Fibroblast of lung (primary cell): ENCODE measurements around the gene ANK2. TPM values are rescaled to one million over a fixed set of nuclear protein-coding genes. Genes with fewer than 3 reads are reported as not detected.

Source experiments
- DNase-seq, 2 donors: peaks; one replicate each; pipeline versions ENCODE4 v3.0.0 to v3.0.0-alpha.2; 2010; ENCODE audit warnings: low read depth in 2 of 2
- H2AFZ ChIP-seq: 2 replicates; pipeline ENCODE4 v1.5.1; 2012; ENCODE audit warnings: low read length, control low read depth, inconsistent platforms
- H3K27ac ChIP-seq: 2 replicates; pipeline ENCODE4 v1.5.1; 2011; ENCODE audit warnings: low read length, control low read depth; ENCODE audit not compliant: insufficient read depth
- H3K27me3 ChIP-seq: 2 replicates; pipeline ENCODE4 v1.5.1; 2011; ENCODE audit warnings: mild to moderate bottlenecking, low read length; ENCODE audit not compliant: control insufficient read depth, insufficient read depth
- H3K36me3 ChIP-seq: 2 replicates; pipeline ENCODE4 v1.5.1; 2011; ENCODE audit warnings: low read length; ENCODE audit not compliant: control insufficient read depth, insufficient read depth
- H3K4me1 ChIP-seq: 2 replicates; pipeline ENCODE4 v1.5.1; 2011; ENCODE audit warnings: low read length; ENCODE audit not compliant: control insufficient read depth, insufficient read depth; ENCODE audit errors: extremely low read depth
- H3K4me2 ChIP-seq: 2 replicates; pipeline ENCODE4 v1.5.1; 2011; ENCODE audit warnings: low read length, control low read depth; ENCODE audit not compliant: insufficient read depth; ENCODE audit errors: extremely low read depth
- H3K4me3 ChIP-seq, 4 experiments: fragments of 200-600 bp in 1 of 4; sonication (generic) in 1 of 4; replicated peaks in 1 of 4; 2 replicates each; pipeline ENCODE4 v1.5.1; 2011 to 2016; ENCODE audit warnings: low read length in 4 of 4, low read depth in 3 of 4, mild to moderate bottlenecking in 3 of 4, control low read depth in 2 of 4, inconsistent platforms in 1 of 4, mixed read lengths in 1 of 4; ENCODE audit not compliant: insufficient read depth in 1 of 4; ENCODE audit errors: control extremely low read depth in 1 of 4
- H3K79me2 ChIP-seq: 2 replicates; pipeline ENCODE4 v1.5.1; 2012; ENCODE audit warnings: mild to moderate bottlenecking, low read length, inconsistent platforms; ENCODE audit not compliant: control insufficient read depth, insufficient read depth
- H3K9ac ChIP-seq: 2 replicates; pipeline ENCODE4 v1.5.1; 2011; ENCODE audit warnings: mild to moderate bottlenecking, low read length, control low read depth; ENCODE audit not compliant: insufficient read depth
- H3K9me3 ChIP-seq: 2 replicates; pipeline ENCODE4 v1.5.1; 2012; ENCODE audit warnings: low read depth, low read length; ENCODE audit not compliant: control insufficient read depth, insufficient read depth
- H4K20me1 ChIP-seq: 2 replicates; pipeline ENCODE4 v1.5.1; 2011; ENCODE audit warnings: low read length; ENCODE audit not compliant: control insufficient read depth, insufficient read depth; ENCODE audit errors: extremely low read depth
- CTCF ChIP-seq, 2 donors: IDR thresholded peaks in 1 of 2; conservative IDR thresholded peaks in 1 of 2; 1 replicate in 1 of 2; 2 replicates in 1 of 2; pipeline ENCODE4 v1.5.1; 2011 to 2012; ENCODE audit warnings: low read length in 2 of 2, control low read depth in 1 of 2, inconsistent platforms in 1 of 2, low read depth in 1 of 2, mild to moderate bottlenecking in 1 of 2
- EZH2 ChIP-seq: IDR thresholded peaks from 2 replicates; pipeline ENCODE4 v1.5.1; 2012; ENCODE audit warnings: low read length, control low read depth, mild to moderate bottlenecking; ENCODE audit errors: missing control alignments
- polyA plus RNA-seq, 2 donors: library from polyadenylated mRNA; depleted of rRNA in 1 of 2; stranded (reverse) in 1 of 2; unstranded in 1 of 2; fragments of >200 nt; gene quantifications; 2 replicates each; pipeline ENCODE4 v1.2.1, GENCODE V29; 2011 to 2012; ENCODE audit warnings: missing spikeins in 1 of 2
- total RNA-seq: library from RNA; depleted of rRNA; stranded (reverse); fragments of >200 nt; gene quantifications from 2 replicates; pipeline ENCODE4 v1.2.1, GENCODE V29; 2014

ANK2 gene
- total and polyA plus RNA-seq, 2 donors (not counting 1 experiment from before 2014, with no cell fraction given) = 10.9 to 95.1 TPM

- DNase-seq = peak; percentile 14 to 39
- Histone ChIP-seq H3K36me3 (no peaks in the 10 kb centered on the region), H2AFZ (no peak overlapping the region), H3K4me3 (no peak overlapping the region), H3K9ac (no peak overlapping the region), H4K20me1 (no peaks in the 10 kb centered on the region), H3K4me1 (peaks cover 10% of the 10 kb centered on the region), H3K4me2 (no peak overlapping the region), H3K27ac (no peak overlapping the region), H3K79me2 (no peaks in the 10 kb centered on the region), H3K27me3 (no peaks in the 10 kb centered on the region), H3K9me3 (no peaks in the 10 kb centered on the region)
- TF ChIP-seq EZH2 = no peak
- TF ChIP-seq CTCF (conservative IDR thresholded peaks at IDR 0.05 in 1 of 2, IDR thresholded peaks at IDR 0.05 in 1 of 2; ENCODE audit: low read depth in 1 of 2, low read length in 2 of 2) = no peak
These were observed 239.2 kb downstream of the ANK2 start for GRCh38 chr4:113288696-113289095.

GRCh38 chr4:113289766-113290165 is 240.3 kb downstream of the ANK2 start:
- Histone ChIP-seq H3K9ac (no peak overlapping the region), H3K27me3 (no peaks in the 10 kb centered on the region), H4K20me1 (no peaks in the 10 kb centered on the region), H3K4me2 (no peak overlapping the region), H3K36me3 (no peaks in the 10 kb centered on the region), H3K27ac (no peak overlapping the region), H3K79me2 (no peaks in the 10 kb centered on the region), H3K4me1 (peaks cover 10% of the 10 kb centered on the region), H2AFZ (no peak overlapping the region), H3K4me3 (no peak overlapping the region), H3K9me3 (no peaks in the 10 kb centered on the region)
- DNase-seq = peak; percentile 24 to 55
- TF ChIP-seq CTCF (conservative IDR thresholded peaks at IDR 0.05 in 1 of 2, IDR thresholded peaks at IDR 0.05 in 1 of 2; ENCODE audit: low read depth in 1 of 2, low read length in 2 of 2) (no peak), EZH2 (no peak)

GRCh38 chr4:113290666-113291065 is 241.2 kb downstream of the ANK2 start:
- Histone ChIP-seq H3K36me3 (no peaks in the 10 kb centered on the region), H3K27me3 (no peaks in the 10 kb centered on the region), H3K9me3 (no peaks in the 10 kb centered on the region), H3K79me2 (no peaks in the 10 kb centered on the region), H3K9ac (no peak overlapping the region), H3K4me2 (no peak overlapping the region), H3K4me1 (peaks cover 10% of the 10 kb centered on the region), H3K27ac (no peak overlapping the region), H2AFZ (no peak overlapping the region), H3K4me3 (no peak overlapping the region), H4K20me1 (no peaks in the 10 kb centered on the region)
- TF ChIP-seq CTCF (conservative IDR thresholded peaks at IDR 0.05 in 1 of 2, IDR thresholded peaks at IDR 0.05 in 1 of 2; ENCODE audit: low read depth in 1 of 2, low read length in 2 of 2) = no peak
- no peak for TF ChIP-seq EZH2
- no peak for DNase-seq
